NCI-H1930 (cell line): ENCODE measurements around the gene PTPRM.
A peak's percentile ranks its signal among the peaks of the same experiment; 100 is the strongest.

Source experiments
- DNase-seq, 2 experiments: peaks; one replicate each; lab custom pipeline; 2025; lab: John Stamatoyannopoulos, UW

The PTPRM gene

DNA sequence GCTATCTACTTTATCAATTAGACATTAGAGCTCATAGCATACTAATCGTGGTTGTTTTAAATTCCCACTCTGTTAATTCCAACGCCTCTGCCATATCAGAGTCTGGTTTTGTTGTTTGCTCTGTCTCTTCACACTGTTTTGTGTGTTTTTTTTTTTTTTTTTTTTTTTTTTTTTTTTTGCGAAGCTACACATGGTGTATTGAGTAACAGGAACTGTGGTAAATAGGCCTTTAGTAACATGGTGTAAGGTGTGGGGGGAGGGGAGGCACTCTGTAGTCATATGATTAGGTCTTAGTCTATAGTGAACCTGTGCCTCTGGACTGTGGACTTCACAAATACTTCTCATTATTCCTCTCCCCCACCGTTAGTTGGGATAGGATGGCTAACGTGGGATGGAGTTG lies 671.4 kb downstream of the PTPRM start:
- no peak for DNase-seq

DNA sequence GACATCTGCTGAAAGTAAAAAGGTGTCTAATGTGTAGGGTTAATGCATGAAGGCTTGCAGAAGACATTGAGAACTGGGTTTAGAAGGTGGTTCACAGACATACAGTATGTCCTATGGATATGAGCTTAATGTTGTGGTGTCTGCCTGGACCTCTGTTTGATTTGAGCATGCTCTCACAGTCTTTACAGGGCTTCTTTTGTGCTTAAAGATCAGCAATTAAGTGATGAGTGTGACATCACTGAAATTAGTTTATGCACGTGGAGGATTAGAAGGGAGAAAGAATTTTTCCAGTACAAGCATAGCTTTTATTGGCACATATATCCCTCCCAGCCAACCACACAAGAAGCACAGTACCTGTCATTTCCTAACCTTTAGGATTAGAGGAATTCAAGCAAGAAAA lies 674.6 kb downstream of the PTPRM start:
- DNase-seq: no peak

DNA sequence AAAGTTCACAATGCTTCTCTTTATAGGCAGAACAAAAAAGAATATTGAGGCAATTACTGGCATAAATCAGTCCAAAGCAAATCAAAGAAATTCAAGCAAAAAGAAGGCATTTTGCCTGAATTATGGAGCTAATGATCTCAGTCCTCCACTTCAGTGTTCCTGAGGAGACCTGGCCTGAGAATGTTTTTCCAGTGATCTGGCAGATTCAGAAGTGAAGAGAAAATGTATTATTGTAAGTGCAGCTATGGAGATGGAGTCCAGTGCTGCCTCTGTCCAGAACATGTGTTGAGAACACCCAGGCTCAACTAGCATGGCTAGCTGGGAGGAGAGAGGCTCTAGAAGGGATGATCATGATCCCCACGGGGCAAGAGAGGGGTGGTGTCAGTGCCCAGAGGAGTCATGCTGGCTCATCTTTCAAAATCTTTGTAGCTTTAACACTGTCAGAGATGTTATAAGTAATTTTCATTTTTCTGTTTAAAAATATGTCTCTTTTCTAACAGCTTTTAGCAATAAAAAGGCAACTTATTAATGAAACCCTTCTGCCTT lies 675.1 kb downstream of the PTPRM start:
- no peak for DNase-seq

DNA sequence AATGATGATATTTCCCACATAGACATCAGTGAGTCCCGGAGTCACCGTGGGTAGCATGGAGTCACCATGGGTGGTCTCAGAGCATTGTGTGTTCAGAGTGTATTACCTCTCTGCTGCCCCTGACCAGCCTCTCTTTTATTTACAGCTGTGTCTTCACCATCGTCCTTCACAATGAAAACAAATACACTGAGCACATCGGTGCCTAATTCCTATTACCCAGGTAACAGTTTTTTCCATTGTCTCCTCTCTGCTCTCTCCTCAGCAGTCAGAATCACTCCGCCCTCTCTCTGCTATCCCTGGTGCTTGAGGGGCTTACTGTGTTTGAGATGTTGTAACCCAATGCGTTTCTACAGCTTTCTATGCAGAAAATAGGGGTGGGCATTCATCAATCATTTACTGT lies 680.6 kb downstream of the PTPRM start:
- peak; percentile 73 to 81 for DNase-seq

DNA sequence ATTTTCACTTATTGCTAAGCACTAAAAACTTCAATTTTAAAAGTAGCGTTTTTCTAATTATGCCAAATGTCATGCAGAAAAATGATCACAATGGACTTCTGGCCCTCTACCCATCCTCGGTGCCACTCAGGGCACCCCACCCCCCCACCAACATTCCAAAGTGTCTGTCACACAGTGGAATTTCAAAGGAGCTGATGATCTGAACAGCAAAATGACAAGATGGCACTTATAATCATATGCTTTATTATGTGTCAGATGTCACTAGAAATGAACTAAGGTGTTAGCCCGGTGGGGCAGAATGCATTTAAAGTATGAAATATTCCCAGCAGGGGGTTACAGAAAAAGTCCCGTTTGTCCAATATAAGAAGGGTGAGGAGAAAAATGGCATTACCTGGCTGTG lies 681.5 kb downstream of the PTPRM start:
- no peak for DNase-seq

DNA sequence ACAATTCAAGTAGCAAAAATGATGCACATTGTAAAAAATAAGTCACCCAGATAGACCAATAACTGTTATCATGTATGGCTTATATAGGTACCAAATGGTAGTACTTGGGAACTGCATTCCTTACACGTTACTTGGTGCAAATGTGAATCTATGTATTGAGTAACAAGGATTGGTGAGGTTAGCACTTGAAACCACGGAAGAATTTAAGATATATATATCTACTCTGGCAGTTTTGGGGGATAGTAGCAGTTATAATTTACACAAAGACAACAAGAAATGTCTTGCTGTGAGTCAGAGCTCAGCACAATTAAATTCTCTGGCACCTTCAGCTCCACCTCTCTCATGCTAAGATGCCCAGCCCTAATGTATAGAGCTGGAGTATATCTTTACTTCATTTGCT lies 682.7 kb downstream of the PTPRM start:
- no peak for DNase-seq

DNA sequence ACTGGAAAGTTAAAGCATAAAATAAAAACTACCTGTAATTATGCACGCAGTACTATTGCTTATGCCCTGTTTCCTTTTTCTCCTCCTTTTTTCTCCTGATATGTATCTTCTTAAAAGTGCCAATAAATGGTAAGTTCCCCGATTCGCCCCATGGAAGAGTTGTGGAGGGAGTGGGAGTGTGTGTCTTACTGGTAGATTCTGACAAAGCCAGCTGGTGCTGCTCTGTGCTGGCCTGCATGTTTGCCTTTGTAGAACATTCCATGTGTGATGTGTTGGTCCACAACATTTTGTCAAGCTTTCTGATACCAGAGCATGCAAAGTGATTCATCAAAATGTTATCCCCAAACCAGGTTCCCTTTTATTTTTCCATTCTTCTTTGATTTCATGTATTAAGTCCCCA lies 685.3 kb downstream of the PTPRM start:
- DNase-seq: no peak

DNA sequence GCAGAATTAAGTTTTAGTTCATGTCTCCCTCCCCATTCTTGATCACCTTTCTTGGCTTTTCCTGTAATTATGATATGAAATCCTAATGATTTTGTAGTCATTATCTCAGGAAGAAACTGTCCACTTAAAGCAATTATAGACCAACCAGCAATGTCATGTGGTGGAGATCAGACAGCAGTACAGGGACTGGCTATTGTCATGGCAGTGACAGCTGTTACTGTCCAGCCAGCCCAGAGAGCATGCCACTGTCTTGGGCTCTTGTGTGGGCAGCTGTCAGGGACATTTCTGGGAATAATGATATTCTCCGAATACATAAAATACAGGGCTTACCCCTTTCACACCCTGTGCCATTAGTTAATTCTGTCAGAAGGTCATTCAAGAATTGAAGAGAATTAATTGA lies 686.8 kb downstream of the PTPRM start:
- no peak for DNase-seq

DNA sequence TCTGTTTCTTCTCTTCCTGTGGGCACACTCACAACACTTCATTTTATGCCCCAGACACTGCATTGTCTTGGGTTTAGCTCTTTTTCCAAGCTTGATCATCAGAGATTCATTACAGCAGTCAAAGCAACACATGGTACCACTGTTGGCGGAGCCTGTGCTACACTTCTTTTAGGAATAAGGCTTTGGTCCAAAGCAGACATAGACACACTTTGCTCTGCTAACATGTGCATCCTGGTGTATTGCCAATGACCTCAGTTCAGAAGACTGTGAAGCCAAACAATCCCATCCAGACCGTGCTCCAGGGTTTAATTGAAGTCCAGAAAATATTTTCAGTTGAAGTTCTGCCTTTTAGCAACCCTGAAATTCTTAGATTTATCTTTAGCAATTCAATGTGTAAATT lies 687.5 kb downstream of the PTPRM start:
- no peak for DNase-seq

DNA sequence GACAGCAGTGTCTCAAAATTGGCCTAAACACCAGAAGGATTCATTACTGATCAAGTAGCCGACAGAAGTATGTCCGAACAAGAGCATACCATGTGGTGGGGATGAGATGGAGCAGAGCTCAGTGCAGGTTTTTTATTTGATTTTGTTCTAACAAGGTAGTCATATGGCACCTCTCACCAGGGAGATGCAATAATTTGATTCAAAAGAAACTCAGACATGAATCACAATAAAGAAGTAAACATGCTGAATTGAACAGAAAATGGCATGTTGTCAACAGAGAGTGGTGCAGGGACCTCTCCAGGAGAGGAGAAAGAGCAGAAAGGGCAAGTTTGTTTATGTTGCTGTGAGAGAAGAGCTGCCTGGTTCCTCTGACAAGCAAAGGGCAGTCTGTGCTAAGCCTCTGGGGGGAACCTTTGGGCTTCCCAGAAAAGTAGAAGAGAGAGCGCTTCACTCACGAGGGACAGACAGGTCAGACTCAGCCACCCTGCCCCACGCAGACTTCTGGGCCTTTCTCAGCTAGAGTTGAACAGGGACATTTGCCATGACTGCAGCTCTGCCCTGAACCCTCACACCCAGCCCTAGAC lies 690.8 kb downstream of the PTPRM start:
- DNase-seq: peak in 1 of 2 experiments; percentile 55

DNA sequence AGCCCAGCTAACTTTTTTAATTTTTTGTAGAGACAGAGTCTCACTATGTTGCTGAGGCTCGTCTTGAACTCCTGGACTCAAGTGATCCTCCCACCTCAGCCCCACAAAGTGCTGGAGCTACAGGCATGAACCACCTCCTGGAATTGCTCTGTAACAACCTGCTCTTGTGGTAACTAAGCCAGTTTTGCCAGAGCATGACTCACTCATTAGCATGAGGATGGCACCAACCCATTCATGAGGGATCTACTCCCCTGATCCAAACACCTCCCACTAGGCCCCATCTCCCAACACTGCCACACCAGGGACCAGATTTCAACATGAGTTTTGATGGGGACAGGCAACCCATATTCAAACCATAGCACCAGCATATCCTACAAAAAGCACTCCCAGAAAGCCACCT lies 693.2 kb downstream of the PTPRM start:
- no peak for DNase-seq

DNA sequence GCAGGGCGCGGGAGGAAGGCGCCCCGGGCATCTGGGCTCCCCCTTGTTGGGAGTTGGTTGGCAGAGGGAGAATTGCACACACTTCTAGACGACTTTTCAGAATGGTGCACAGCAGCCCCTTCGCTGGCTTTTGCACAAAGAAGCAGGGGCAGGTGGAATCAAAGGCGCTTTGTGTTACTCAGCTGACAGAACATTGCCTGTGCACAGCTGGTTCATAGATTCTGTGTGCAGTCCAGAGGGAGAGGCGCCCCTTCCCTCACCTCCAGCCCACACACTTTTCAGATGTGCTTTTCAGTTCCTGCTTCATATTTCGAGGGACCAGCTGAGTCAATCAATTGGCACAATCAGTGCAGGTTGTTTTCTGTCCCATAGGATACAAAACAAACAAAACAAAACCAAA lies 693.7 kb downstream of the PTPRM start:
- peak; percentile 55 to 65 for DNase-seq

DNA sequence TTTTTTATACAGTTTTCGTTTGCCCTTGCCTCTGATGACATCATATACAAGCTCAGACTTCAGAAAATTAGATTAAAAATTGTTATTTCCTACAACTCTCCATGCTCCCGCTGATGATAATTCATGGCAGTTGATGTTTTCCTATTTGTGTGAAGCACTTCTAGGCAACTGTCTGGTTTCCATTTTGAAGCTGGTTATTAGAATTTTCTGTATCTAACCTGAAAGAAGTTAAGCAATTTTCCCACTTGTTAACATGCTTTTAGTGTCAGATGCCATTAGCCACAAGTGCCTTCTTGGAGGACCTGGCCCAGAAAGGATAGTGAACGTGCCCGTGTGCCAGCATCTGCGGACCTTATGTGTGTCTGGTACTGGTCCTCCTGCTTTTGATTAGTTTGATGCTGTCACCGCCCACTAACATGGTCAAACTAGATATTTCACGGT lies 694.6 kb downstream of the PTPRM start:
- DNase-seq: no peak

DNA sequence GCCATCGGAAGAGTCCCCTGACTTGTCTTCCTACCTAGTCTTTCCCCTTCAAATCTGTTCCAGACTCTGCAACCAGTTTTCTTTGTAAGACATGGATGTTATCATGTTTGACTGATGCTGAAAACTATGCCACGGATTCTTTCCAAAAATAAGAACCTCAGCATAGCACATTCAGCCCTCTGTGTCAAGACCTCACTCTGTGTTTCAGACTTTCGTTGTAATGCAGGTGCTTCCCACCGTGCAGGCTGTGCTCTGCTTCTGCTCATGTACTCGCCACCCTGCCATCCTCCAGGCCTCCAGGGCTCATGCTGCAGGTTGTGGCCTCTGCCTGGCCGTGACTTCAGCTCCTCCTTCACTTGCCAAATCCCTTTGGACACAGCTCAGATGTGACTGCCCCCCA lies 695.1 kb downstream of the PTPRM start:
- DNase-seq: no peak

DNA sequence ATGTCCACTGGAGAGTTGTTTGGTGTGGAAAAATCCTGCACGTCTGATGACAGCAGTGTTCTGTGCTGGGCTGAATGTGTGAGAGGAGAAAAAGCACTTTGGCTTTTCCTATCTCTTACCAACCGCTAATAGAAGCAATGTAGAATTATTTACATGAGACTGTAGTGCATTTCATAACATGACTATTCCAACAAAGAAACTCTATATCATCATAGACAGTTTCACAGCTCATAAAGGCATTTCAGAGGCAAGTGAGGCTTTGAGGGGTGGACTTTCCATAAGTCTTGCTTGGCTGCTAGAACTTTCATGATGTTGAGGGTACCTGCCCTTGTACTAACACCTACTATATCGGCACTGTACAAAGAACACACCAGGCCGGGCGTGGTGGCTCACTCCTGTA lies 697.0 kb downstream of the PTPRM start:
- DNase-seq: no peak

DNA sequence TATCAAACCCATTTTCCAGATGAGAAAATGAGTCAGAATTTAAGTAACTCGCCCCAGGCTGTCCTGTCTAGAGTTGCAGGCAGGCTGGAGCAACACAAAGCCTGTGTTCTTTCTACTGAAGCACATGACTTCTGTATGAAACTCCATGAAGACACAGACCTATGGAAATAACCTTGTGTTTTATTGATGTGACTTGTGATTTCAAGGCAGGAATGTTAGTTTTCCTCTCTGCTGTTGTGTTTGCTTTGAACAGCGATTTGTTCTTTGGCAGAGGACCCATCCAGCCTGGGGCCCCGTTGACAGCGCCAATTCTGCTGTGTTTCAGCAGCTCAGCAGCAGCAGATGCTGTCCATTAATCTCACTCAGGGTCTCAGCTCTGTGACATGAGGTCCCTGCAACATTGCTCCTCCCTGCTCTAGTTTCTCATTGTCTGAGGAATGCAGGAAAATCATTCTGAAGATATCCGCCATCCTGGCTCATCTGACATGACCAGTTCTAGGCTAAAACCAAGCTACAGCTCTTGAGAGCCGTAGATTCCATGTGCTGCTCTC lies 697.8 kb downstream of the PTPRM start:
- no peak for DNase-seq

DNA sequence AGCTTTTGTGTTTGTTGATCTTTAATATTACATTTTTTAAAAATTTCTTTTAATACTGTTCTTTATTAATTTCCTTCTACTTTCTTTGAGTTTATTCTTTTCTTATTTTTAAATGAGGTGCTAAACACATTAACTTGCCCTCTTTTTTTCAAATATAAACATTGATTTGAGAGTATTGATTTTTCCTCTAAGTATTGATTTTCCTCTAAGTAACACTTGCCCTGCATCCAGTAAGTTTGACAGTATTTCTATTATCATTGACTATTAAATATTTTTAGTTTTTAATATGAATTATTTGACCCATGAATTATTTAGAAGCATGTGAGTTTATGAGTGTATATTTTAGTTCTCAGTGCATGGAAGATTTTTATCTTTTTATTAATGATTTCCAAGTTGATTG lies 705.1 kb downstream of the PTPRM start:
- DNase-seq: no peak

DNA sequence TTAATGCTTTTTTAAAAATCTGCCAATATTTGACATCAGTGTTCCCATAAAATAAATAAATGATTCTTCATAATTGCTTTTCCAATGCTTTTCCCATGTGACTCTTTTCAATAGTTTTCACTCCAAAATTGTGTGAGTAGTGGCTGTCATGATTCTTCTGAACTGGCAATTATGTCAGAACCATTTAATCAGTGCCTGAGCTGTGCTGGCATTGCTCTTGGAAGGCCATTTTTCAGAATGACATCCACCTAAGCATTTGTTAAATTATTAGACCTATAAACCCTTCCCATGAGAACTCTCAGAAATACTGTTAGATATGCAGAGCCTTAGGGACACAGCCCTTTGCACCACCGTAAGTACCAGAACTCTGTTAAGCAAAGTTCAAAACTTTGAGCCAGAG lies 707.3 kb downstream of the PTPRM start:
- no peak for DNase-seq

DNA sequence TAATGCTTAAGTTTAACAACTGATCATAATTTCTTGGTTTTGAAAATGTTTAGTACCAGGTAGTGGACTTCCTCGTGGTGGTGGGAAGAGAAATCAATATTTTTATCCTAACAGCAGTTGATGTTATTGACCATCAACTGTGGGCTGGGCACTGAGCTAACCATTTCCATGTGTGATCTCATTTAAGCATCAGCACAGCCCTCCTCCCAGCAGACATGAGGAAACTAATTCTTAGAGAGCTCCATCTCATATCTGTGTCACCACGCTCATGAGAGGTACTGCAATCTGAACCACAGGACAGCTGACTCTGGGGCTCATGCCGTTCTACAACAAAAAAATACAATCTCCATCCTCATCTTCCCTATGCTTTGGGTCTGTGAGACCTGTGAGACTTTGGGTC lies 709.3 kb downstream of the PTPRM start:
- DNase-seq: no peak

DNA sequence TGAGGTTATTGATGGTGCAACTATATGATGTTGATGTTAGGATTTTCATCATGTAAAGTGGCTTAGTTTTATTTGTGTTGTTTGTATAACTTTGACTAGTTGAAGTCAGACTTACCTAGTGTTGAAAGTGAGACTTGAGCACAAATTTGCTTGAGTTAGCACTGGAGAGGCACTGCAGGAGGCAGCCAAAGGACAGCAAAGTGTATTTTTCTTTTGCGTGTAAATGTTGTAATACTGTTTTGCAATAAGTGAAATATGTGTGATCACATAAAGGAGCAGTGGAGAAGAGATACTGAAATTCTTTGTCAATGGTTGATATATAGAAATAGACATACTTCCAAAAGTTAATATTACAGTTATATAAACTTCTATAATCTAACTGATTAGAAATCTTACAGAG lies 710.2 kb downstream of the PTPRM start:
- DNase-seq: no peak

DNA sequence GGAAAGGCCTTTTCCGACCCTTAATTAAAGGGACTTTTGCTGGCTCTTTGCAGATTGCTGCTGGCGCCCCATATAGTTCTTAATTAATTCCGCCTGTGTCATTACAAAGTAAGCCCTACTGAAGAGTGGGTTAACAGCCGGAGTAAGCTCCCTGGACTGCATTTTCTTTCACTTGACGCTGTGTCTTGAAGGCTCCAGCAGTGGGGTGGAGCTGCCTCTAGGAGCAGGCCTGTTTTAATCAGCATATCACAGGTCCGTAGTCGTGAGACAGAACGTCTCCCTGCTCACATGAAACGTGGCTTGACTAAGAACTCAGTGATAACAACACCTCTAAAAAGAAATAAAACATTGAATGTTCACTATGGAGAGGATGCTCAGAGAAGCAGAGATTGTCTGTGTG lies 712.2 kb downstream of the PTPRM start:
- DNase-seq: no peak

DNA sequence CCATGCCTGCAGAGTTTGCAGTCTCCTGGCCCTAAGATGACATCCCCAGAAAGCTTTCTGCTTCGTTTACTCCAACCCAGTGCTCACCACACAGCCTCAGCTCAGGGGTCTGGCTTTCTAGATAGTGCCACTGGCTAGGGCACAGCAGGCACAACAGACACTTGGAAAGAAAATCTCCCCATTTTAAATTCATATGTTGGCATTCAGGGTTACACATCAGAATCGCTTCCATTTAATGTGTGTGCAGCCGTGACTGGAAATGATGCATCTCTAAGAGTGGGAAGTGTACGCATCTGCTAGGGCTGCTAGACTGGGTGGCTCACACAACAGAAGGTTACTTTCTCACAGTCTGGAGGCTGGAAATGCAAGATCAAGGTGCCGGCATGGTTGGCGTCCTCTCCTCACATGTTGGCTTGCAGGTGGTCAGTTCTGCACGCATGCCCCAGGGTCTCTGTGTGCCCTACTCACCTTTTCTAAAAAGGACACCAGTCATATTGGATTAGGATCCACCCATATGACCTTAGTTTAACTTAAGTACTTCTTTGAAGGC lies 712.7 kb downstream of the PTPRM start:
- DNase-seq: no peak

DNA sequence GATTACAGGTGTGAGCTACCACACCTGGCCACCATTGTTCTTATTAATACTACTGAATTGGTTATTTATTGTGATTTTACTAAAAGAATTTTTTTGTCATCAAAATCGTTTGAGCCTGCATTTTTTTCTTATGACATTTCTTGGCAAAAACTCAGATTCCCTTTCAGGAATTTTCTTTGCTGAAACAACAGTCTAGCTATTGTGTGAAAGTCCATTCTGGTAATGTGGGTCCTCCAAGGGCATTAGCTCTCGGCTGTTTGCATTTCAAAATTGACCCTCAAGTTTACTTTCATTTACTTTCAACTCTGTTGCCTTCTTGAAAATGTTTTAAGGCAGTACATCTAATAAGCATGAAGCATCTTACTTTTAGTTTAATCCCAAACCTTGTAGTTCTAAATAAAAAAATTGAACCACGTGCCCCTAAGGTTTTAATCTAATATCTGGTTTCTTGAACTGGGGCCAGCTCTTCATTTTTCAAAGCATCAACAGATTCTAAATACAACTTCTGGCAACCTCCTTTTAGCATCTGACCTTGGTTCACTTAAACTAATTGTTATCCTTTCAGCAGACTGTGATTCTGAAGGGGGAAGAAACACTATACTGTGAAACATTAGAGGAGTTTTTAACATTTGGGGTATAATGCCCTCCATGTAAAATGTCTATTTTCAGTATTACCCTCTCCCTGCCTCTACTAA lies 716.9 kb downstream of the PTPRM start:
- no peak for DNase-seq
